ENCODE results near the gene PROSER3.

DNA sequence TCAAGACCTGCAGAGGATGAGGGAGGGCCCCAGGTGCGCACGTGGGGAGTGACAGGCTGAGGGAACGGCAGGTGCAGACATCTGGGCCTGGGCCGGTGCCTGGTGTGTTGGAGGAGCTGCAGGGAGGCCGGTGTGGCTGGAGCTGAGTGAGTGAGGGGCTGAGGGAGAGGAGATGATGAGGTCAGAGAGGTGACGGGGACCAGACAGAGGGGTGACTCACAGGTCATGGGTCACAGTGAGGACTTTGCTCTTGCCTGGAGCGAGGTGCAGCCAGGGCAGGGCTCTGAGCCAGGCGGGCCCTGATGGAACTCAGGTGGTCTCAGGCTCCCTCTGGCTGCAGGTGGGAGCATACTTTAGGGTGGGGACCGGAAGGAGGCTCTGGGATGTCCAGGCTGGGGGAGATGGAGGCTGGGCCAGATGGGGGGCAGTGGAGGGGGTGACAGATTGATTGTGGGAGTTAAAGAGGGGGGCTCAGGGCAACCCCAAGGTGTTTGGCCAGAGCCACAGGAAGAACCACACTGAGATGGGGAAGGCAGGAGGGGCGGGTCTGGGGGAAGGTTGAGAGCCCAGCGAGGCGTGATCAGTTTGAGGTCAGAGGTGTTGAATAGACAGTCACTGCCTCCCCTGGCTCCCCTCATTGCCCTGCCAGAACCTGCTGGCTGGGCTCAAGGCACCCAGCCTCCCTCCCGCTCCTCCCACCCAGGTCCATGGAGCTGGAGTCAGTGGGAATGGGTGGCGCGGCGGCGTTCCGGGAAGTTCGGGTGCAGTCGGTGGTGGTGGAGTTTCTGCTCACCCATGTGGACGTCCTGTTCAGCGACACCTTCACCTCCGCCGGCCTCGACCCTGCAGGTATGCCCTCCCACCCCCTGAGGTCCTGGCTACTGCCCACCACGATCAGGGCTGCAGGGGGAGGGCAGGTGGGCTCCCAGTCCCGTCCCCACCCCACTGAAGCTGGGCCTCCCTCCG lies 25.8 kb downstream of the PROSER3 start:
- TF ChIP-seq, protein P1, sequence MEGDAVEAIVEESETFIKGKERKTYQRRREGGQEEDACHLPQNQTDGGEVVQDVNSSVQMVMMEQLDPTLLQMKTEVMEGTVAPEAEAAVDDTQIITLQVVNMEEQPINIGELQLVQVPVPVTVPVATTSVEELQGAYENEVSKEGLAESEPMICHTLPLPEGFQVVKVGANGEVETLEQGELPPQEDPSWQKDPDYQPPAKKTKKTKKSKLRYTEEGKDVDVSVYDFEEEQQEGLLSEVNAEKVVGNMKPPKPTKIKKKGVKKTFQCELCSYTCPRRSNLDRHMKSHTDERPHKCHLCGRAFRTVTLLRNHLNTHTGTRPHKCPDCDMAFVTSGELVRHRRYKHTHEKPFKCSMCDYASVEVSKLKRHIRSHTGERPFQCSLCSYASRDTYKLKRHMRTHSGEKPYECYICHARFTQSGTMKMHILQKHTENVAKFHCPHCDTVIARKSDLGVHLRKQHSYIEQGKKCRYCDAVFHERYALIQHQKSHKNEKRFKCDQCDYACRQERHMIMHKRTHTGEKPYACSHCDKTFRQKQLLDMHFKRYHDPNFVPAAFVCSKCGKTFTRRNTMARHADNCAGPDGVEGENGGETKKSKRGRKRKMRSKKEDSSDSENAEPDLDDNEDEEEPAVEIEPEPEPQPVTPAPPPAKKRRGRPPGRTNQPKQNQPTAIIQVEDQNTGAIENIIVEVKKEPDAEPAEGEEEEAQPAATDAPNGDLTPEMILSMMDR (IDR thresholded peaks at IDR 0.05; ENCODE audit: low read depth, low read length), result no peak
- TF ChIP-seq POLR2A (IDR thresholded peaks at IDR 0.05; ENCODE audit: extremely low read depth, insufficient read length) (no peak), MYC (IDR thresholded peaks at IDR 0.05; ENCODE audit: low read depth, low read length) (no peak)

All from NB4 (cell line).